Smooth muscle cell of the brain vasculature (primary cell): Measurements from ENCODE around the gene CIDEA.

Source experiments
- DNase-seq: peaks from one replicate; pipeline ENCODE4 v3.0.0-alpha.2; 2012; ENCODE audit warnings: low read depth, low spot score

CIDEA gene

DNA sequence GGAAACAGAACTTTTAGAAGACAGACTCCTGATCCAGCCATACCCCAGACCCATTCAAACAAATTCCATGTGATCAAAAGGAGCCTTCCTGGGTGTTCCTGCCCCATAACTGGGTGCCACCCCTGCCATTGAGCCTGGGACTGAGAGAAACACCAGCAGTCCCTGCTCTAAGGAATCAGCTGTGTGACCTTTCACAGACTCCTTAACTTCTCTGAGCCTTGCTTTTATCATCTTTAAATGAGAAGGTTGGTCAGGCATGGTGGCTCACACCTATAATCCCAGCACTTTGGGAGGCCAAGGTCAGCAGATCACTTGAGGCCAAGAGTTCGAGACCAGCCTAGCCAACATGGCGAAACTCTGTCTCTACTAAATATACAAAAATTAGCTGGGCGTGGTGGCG lies 20.6 kb downstream of the CIDEA start:
- DNase-seq, result no peak

DNA sequence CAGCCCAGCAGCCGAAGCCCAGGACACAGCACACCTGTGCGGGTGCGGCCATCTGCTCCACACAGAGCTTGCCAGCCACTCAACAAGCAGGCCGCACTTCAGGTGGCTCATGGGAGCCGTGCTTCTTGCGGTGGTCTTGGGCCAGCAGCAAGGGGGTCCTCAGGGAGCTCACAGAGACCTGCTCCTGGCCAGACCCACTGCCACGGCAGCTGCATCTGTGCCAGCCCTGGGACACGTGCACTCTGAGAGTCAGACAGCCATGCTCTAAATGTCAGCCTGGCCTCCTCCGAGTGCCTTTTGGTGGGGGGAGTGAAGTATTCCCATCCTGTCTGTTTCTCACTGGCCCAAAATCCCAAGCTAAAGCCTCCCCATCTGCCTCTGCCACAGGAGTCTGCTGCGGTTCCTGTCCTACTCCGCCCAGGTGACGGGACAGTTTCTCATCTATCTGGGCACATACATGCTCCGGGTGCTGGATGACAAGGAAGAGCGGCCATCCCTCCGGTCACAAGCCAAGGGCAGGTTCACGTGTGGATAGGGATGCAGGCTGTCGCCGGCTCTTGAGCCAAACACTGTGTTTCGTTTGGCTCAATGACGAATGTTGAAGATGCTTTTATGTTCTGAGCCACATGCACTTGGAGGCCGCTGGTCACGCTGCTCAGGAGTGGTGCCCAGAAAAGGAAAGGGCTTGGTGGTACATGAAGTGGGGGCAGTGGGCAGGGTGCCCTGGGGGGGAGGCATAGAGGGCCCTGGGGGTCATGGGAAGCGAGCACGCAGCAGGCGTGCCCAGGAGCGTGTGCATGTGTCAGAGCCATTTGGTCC lies 22.8 kb downstream of the CIDEA start:
- DNase-seq, result no peak

- DNase-seq, result no peak
Measured at GRCh38 chr18:12278215-12278671, 24.1 kb downstream of the CIDEA start.

DNA sequence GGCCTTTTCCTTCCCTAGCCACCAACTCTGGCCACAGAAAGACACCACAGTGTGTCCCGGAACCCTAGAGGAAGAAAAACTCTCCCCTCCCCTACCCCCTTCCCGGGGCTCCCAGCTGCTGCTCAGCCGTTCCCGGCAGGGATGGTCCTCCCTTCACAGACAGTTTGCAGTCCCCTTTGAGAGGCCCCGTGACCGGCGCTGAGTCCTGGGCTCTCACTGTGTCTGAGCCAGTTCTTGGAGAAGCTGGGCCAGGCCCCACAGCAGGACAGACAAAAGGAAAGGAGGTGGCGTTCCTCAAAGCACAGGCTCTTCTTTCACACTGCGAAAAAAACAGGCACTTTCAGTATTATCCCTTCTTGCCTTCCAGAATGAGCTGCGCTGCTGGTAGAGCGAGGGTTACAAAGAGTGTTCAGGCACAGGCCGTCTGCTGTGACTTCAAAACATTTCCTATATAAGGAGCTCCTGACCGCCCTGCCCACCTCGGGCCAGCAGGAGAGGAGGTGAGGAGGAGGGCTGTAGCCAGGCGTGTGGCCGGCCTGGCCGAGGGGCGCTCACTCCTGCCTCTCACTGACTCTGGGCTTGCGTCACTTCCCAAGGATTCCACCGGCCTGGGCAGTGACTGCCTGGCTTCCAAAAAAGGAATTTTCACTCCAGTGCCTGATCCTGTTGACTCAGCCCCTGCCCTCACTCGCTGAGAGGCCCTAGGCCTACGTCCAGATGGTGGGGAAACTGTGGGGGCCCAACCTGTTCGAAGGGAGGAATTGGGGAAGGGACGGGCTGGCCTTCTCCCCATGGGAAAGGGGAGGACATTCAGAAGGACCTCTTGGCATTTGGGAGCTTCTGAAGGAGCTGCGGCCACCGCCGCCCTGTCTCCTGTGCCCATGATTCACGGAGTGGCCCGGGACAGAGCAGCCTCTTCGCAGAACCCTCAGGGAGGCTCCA lies 24.9 kb downstream of the CIDEA start:
- peak; percentile 78 for DNase-seq

DNA sequence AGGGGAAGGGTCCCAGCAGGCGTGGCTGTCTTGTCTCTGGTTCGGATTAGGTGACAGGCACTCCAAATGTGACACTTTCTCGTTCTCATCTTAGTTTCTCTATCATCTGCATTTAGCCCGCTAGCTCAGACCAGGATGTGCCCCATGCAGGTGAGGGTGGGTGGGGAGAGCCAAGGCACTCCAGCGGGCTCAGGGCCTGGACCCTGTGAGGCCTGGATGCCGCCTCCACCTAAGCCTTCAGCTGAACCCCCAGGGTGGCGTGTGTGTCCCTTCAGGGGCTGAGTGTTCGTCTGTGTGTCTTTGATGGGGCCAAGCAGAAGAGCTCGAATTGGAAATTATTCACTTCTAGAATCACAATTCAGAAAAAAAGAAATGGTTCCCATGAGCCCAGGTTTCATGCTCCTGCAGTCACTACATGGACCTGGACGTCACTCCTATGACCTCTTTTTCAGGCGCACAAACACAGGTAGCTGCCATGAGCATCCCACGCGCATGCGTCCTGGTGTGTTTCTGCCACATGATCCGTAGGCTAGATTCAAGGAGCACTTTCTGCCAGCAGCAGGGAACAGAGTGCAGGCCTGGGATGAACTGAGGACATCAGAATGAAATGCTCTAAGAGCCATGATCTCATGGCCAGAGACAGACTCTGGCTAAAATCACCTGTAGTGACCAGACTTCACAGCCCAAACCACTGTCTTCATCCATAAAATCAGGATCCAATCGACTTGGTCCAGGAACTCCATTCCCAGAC lies 25.8 kb downstream of the CIDEA start:
- no peak for DNase-seq

- DNase-seq, result no peak
Measured at GRCh38 chr18:12281861-12282260, 27.7 kb downstream of the CIDEA start.

GRCh38 chr18:12282442-12283039 lies 28.4 kb downstream of the CIDEA start:
- no peak for DNase-seq

- DNase-seq, result no peak
Measured at GRCh38 chr18:12283256-12283655, 29.1 kb downstream of the CIDEA start.

- no peak for DNase-seq
Measured at GRCh38 chr18:12283666-12284065, 29.5 kb downstream of the CIDEA start.

- no peak for DNase-seq
Measured at GRCh38 chr18:12287131-12287681, 33.0 kb downstream of the CIDEA start.

GRCh38 chr18:12287684-12288402 lies 33.7 kb downstream of the CIDEA start:
- no peak for DNase-seq

DNA sequence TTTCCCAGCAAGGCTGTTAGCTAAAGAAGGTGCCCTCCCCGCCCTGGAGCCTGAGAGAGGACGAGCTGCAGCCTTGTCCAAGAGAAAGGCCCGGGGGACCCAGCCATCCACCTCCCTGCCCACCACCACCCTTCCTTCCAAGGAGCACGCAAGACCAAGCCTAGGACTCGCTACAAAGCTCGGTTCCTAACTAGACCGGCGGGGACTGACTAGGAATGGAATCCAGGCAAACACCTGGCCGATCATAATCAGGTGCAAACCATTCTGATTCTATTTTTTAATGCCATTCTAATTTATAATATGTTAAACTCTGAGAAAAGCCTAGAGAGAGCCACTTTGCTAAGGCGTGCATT lies 34.2 kb downstream of the CIDEA start:
- DNase-seq, result no peak

DNA sequence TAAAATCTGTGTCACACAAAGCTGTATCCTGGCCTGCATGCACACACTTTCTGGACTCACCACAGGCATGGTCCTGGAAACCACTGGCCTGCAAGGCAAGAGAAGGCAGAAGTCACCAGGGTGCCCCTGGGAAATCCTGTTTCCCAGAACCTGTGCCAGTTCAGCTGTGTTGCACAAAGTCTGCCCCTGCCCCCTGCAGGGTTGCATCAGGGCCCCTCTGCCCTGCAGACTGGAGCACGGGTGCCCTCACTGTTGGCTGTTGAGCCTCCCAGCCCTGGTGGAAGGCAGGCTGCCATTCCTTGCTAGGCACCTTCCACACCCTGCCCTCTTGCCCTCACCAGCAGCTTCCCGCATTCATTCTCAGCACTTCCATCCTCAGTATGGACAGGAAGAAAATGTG lies 35.9 kb downstream of the CIDEA start:
- DNase-seq, result no peak

DNA sequence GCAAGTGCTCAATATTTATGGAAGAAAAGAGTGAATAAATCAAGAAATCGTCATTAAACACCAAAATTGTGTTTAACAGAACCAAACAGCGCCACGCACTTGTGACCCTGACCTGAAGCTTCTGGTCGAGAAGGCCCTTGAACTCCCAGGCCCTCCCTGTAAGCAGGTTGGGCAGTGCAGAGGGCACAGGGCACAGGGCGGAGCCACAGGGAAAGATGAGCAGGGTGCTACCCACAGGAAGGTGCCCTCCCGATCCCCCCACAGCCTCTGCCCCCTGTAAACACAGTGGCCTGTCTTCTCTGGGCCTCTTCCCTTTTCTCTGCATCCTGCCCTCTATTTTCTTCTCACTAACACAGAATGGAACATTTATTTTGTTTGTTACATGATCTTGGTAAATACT lies 37.0 kb downstream of the CIDEA start:
- no peak for DNase-seq

GRCh38 chr18:12291690-12292089 lies 37.5 kb downstream of the CIDEA start:
- DNase-seq, result no peak

DNA sequence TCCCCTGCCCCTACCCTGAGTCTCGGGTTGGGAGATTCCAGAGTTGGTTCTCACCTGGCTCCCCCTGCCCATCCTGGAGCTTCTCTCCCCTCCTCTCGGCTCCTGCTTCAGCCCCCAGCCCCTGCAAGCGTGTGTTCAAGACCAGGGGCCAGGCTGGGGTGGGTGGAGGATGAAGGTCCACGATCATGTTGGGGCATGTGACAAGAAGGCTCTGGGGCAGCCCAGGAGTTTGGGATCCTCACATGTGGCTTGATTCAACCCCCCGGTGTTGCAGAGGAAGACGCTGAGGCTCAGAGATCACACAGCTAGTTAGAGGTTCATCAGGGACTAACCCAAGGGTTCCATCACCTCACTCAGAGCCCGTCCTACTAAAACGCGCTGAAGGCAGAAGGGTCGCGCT lies 39.7 kb downstream of the CIDEA start:
- no peak for DNase-seq

- DNase-seq, result no peak
Measured at GRCh38 chr18:12295389-12296086, 41.4 kb downstream of the CIDEA start.

GRCh38 chr18:12296087-12296403 lies 41.9 kb downstream of the CIDEA start:
- DNase-seq, result no peak

DNA sequence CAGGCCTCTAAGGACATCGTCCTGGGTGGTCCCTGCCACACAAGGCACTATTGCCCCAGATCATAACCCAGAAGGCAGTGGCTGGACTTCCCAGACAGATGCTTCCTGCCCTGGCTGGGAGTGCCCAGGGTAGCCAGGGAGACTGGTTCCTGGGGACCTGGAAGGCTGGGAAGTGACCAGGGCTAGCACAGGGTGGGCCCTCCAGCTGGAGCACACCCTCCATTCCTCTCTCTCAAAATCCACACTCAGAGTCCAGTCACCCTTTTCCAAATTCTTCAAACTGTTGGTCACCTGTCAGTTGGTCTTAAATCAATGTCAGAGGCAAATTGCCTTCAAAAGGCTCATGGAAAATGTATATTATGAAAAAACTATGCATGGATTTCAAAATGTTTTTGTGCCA lies 42.3 kb downstream of the CIDEA start:
- no peak for DNase-seq

DNA sequence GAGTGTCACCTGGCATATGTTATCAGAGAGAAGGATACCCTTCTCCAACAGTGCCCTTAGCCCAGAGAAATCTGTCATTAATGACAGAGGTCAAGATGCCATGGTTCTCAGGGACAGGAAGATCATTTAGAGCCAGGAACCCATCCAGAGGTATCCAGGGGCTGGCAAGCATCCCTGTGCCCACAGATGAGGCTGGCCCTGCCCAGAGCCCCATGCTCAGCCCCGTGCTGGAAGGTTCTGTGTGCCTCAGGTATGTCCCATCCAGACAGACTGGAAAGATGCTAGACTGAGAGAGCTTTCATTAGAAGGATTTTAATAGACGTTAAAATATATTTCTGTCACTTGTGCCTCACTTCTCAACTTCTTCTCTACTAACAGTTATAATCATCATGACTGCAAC lies 45.7 kb downstream of the CIDEA start:
- no peak for DNase-seq
